Ramos (cell line): ENCODE results near the gene SMAD5.

Experiments
- in situ Hi-C: fragments of 300-500 bp; cut with MboI; formaldehyde crosslinking; loops from one replicate; pipeline ENCODE4 v1.14.3; 2022; ENCODE audit warnings: low sequenced_read_pairs; ENCODE audit not compliant: unreplicated experiment

The SMAD5 gene

DNA sequence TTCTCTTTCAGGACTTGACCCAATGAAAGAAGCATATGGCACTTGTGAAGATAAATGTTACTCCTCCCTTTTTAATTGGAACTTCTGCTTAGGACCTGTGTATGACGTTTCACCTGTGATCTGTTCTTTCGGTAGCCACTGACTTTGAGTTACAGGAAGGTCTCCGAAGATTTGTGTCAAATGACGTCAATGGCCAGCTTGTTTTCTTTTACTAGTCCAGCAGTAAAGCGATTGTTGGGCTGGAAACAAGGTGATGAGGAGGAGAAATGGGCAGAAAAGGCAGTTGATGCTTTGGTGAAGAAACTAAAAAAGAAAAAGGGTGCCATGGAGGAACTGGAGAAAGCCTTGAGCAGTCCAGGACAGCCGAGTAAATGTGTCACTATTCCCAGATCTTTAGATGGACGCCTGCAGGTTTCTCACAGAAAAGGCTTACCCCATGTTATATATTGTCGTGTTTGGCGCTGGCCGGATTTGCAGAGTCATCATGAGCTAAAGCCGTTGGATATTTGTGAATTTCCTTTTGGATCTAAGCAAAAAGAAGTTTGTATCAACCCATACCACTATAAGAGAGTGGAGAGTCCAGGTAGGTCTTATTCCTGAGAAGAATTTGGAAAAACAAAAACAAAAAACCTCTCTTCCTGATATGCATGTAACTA is 21.1 kb downstream of the SMAD5 start:
- in situ Hi-C loops = no loop called here

DNA sequence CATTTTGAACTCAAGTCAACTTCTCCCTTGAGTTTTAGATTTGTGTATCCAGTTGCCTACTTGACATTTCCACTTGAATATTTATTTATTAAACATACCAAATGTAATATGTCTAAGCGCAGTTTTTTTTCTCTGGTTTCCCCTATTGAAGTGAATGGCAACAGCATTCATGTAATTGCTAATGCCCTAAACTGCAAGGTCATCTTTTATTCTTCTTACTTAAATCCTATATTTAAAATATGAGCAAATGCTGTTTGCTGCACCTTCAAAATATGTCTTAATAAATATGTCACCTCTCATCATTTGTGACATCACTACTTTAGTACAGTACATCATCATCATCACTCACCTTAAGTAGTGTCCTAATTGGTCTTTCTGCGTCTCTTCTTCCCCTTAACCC is 22.4 kb downstream of the SMAD5 start:
- in situ Hi-C loops = no loop called here

DNA sequence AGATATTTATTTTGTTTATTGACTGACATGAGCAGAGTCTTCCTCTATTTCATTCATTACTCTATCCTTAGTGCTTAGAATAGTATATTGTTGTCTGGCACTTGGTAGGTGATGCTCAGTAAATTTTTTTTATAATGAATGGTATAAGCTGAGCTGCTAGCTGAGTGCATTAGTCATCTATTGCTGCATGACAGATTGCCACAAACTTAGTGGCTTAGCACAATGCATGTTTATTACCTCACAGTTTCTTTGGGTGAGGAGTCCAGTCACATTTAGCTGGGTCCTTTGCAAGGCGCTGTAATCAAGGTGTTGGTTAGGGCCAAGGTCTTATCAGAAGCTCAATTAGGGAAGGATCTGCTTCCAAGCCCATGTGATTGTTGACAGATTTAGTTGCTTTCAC is 23.1 kb downstream of the SMAD5 start:
- in situ Hi-C loops = no loop called here

DNA sequence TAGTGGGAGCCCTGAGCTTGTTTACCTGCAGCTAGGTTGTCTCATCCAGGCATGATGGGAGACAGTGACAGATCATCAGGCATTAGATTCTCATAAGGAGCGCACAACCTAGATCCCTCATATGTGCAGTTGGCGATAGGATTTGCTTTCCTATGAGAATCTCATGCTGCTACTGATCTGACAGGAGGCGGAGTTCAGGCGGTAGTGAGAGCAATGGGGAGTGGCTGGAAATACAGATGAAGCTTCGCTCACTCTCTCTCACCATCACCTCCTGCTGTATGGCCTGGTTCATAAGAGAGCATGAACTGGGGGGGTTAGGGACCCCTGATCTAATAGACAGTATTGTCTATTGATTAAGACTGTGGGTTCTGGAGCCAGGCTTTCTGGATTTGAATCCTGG is 24.9 kb downstream of the SMAD5 start:
- in situ Hi-C loops = no loop called here

DNA sequence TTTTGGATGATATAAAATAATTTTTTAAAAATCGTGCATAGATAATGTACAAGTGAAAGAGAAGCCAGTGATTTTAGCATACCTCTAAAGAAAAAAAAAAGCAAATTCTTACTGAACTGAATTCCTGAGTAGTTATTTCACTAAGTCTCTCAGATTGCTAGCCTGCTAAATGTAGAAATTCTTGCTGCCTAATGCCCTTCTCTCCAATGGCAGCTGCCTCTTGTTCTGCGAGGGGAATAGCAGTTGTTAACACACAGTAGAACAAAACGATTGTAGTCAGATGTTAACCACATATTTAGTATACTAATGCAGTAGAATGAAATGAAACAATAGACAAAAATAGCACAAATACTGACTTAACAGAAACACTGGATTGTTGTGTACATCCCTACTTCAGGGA is 26.8 kb downstream of the SMAD5 start:
- in situ Hi-C loops = no loop called here

DNA sequence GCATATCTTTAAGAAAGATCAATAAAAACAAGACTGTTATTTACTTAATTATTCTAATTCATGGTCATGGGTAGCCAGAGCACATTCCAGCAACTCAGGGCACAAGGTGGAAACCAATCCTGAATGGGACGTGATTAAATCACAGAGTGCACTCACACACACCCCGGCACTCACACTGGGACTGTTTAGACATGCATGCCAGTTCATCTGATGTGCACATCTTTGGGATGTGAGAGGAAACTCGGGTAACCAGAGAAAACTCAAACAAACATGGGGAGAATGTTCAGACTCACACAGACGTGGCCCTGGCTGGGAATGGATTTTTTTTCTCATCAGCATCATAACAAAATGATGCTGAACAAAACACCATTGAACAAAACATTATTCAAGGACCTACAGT is 29.4 kb downstream of the SMAD5 start:
- in situ Hi-C loops = no loop called here

DNA sequence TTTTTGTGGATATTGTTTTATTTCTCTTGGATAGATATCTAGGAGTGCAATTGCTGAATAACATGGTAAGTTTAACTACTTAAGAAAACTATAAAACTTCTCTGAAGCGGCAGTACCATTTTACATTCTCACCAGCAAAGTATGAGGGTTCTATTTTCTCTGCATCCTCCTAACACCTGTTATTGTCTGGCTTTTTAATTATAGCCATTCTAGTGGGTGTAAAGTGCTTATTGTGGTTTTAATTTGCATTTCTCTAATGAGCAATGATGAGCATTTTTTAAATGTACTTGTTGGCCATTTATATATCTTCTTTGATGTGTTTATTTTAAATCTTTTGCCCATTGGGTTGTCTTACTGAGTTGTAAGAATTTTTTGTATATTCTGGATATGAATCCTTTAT is 31.6 kb downstream of the SMAD5 start:
- in situ Hi-C loops = no loop called here

DNA sequence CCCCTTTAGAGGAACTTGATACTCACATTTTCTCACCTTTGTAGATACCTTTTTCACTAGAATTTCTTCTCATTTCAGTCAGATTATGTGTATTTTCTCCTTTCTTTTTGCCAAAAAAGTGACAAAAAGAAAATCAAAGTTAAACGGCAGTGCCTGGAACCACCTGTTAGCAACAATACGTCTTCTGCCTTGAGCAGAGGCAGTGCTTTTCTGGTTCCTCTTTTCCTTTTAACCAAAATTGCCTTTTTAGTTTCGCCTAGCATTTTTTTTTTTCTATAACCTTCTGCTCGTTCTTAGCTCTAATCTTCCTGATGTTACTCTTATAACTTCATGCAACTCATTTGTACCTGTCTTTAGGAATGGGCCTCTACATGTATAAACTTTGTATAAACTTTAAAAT is 34.3 kb downstream of the SMAD5 start:
- in situ Hi-C loops = no loop called here

DNA sequence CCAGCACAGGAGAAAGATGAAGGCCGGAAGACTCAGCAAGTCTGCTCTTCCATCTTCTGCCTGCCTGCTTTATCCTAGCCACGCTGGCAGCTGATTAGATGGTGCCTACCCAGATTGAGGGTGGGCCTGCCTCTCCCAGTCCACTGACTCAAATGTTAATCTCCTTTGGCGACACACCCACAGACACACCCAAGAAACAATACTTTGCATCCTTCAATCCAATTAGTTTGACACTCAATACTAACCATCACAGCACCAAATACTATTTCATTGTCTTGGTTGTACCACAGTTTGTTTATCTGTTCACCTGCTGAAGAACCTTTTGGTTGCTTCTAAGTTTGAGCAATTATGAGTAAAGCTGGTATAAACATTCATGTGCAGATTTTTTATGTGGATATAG is 36.6 kb downstream of the SMAD5 start:
- in situ Hi-C loops = no loop called here

DNA sequence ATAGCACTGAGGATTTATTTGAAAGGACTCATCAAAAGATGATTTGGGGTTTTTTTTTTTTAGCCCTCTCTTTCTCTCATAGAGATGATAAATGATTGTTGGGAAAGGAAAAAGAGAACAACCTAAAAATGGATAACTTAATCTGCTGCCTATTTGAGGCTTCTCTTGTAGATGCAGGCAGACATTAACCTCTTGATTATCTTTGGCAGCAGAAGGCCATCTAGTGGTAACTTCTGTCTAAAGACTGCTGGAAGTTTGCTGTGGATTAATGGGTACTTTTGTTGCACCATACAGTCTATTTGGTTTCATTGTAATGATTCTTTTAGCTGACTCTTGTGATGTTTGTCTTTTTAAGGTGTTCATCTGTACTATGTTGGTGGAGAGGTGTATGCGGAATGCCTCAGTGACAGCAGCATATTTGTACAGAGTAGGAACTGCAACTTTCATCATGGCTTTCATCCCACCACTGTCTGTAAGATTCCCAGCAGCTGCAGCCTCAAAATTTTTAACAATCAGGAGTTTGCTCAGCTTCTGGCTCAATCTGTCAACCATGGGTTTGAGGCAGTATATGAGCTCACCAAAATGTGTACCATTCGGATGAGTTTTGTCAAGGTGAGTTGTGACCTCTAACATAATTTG is 41.5 kb downstream of the SMAD5 start:
- in situ Hi-C loops = no loop called here

DNA sequence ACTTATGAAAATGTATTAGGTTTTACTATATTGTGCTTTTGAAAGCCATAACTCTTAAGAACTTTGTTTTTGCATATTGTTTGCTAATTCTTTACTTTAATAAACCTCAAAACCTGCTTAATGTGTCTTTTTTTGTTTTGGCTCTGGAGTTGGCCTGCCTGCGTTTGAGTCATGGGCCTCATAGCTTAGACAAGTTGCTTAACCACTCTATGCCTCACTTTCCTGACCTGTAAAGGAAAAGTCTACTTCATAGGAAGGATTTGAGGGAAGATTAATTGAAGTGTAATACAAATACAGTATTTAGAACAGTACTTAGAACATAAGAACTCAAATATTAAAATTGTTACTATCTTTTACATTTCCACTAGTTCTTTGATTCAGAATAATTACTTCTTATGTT is 50.0 kb downstream of the SMAD5 start:
- in situ Hi-C loops = no loop called here

DNA sequence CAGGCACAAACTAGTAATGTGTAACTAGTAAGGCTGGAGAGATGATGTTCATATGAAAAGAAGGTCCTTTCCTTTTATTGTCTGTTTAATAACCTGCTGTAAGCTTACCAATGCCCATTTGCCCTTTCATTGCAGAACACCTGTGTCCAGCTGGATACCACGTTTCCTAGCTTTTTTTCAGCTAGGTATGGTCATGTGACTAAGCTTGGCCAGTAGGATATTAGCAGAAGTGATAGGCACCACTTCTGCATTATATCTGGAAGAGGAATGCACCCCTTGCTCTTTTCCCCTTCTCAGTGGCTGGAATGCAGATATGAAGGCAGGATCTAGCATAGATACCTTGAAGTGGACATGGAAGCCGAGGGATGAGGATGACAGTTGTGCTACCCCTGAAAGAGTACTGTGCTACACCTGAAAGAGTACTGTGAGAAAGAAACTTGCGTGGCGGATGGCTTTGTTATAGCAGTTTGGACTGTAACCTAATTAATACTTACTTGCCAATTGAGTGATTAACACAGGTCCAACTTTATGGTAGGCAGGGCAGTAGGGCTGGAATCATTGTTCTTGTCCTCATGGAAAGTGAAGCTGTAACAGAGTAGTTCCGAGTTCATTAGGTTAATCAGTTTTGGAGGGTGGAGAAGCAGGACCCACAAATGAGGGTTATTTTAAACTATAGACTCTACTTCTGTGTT is 53.5 kb downstream of the SMAD5 start:
- in situ Hi-C loops = no loop called here

DNA sequence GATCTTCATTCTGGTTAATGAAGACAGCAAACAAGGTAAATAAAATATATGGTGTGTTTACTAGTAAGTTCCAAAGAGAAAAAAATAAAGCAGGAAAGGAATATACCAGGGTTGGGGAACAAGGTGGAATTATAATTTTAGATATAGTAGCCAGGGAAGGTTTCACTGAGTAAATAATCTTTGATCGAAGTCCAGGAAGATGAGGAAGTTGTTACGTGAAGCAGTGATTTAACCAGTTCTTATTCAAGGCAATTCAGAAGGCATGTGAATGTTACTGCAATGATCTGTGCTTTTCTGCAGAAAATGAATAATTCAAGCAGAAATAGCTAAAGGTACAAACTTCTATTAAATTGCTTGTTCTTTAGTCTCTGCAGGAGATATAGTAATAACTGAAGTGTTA is 54.2 kb downstream of the SMAD5 start:
- in situ Hi-C loops = no loop called here

DNA sequence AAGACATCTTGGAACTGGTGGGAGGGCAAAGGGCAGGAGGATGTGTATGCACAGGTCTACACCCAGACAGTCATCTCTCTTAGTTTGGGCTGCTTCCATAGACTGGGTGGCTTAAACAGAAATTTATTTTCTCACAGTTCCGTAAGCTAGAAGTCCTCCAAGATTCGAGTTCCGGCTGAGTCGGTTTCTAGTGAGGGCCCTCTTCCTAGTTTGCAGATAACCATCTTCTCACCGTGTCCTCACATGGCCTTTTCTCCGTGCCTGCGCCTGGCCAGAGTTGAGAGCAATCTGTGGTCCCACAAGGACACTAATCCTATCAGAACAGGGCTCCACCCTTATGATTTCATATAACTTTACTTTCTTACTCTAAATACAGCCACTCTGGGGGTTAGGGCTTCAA is 56.2 kb downstream of the SMAD5 start:
- in situ Hi-C loops = no loop called here

DNA sequence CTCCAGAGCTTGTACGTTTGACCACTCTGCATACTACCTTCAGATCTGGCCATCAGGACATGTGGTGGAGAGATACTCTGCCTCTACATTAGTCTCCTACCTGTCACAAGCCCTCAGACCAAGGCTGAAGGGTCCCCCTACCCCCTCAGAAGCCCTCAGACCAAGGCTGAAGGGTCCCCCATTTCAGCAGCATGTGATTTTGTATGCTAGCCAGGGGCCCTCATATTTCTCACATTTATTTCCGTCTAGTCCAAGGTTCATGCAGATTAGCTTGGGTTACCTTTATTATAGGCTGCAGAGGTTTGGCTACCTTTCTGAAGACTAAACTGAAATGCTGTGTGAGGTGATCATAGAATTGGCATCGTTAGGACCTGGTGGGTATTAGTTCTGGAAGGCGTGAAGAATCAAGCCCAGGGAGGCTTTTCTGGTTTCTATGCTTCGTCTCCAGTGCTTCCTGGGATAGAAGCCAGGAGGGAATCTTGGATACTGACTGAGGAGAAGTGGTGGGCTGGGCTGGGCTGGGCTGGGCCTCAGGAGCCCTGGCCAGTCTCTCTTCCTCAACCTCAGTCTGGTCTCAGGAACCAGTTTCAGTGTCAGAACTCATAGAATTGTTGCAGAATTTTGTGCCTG is 57.6 kb downstream of the SMAD5 start:
- in situ Hi-C loops = no loop called here

DNA sequence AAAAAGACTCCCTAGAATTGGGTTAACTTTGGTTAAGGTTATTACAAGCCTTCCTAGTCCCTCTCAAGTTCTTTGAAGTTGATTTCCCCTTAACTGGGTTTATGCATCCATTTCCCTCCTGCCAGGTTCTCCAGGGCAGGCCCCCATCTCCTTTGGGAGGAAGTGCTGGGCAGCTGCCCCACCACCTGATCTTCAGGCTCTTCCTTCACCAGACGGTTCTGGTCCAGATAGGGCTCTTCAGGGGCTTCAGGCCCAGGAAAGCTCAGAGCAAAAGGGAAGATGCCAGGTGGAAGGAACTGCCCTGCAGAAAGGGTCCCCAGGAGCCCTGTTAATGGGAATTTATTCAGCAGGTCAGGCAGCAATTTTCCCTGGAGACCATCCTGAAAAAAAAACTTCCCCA is 58.3 kb downstream of the SMAD5 start:
- in situ Hi-C loops = no loop called here

DNA sequence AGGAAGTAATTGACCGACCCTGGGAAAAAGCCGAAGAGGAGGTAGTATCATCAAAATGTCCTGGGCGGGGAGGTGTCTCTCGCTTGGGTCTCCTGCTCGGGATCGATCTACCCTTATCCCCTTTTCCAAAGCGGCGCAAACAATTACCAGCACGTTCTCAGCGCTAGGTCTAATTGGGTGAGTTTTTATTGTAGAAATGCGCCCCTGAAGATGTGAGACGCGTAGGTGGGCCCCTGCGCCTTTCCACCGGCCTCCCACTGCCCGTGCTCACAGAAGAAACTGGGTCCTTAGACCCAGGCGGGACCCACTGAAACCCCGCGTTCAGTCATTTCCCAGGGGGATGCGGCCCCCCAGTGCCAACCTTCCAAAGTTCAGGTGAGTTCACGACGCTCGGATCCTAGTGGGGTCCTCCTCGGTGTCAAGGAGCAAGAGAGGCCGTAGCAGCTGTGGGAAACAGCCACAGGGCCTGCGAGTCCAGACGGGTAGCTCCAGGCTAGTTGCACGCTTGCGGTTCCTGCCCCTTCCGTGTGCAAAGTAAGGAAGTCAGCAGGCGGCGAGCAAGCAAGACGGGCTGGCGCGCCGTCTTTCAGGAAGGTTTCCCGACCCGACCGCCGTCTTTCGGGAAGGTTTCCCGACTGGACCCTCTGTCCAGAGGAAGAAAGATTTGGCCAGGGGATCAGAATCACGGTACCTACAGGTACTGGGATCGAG is 58.8 kb downstream of the SMAD5 start:
- in situ Hi-C loops = no loop called here

DNA sequence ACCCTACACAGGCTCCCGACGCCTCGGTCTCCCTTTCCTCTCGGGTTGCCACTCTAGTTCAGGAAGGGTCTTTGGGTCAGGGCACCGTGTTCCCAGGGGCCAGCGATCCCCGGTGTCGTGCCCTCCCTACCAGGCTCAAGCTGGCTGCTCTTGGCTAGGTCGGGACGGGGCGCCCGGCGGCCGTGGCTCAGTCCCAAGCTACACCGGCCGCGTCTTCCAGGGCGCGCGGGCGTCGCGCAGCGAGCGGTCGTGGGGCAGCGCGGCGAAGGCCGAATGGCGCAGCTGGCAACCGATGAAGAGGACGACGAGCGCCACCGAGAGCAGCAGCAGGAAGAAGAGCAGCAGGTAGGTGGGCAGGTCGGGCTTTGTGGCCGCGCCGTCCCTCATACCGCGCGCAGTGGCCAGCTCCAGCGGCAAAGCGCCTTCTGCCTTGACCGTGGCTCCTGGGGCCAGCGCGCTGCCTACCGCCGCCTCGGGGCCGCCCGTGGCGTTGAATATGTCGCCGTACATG is 59.4 kb downstream of the SMAD5 start:
- in situ Hi-C loops = no loop called here

DNA sequence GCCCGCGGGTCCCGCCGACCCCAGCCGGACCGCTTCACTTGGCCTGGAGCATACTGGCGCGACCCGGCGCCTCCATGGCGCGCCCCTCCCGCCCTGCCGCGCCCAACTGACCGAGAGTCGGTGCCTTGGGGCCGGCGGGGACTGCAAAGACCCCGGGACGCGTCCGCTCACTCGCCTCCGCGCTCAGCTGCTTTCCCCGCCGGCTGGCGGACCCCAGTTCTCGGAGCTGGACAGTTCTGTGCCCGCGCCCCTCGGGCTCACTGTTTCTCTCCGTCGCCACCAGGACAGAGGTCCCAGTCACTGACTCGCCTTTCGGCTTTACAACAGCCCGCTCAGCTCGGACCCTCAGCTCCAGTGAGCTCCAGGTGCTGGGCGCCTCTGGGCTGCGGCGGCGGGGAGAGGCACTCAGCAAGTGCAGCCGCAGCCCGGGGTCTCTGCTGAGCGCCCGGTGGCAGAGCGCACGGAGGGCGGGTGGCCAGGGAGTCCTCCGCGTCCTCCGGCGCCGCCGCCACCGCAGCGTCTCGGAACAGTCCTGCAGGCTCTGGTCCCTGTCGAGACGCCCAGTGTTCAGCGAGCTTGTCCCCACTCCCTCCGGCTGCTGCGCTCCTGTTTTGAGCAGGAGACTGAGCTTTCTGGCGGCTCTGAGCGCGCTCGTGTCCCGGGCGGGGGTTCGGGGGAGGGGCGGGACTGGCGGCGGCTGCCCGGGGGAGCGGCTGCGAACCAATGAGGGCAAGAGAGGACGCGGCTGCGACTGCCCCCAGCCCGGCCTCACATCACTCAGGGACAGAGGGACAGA is 60.1 kb downstream of the SMAD5 start, which contains the start of gene SMIM32:
Gene SMIM32 (minus strand): TSS at position 637 of the 796 bp plus-strand sequence. CDS start 638 bp downstream, outside the sequence.
- in situ Hi-C loops = no loop called here
